ENCODE measurements around the gene MOB4.

DNA sequence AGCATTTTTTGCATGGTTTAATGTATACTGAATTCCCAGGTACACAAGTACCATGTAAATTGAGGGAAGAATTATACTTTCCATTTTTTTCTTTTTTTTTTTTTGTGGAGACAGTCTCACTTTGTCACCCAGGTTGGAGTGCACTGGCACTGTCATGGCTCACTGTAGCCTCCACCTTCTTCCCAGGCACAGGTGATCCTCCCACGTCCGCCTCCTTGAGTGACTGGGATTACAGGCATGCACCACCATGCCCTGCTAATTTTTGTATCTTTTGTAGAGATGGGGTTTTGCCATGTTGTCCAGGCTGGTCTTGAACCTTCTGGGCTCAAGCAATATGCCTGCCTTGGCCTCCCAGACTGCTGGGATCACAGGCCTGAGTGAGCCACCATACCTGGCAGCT lies 11.9 kb upstream of the MOB4 start:
- TF ChIP-seq ZNF8 (CRISPR knock-in tag; IDR thresholded peaks at IDR 0.05) (no peak), ZFP3 (CRISPR knock-in tag; IDR thresholded peaks at IDR 0.05) (no peak), ARNTL (CRISPR knock-in tag; IDR thresholded peaks at IDR 0.05; ENCODE audit: borderline replicate concordance, low read depth) (no peak), ZFP30 (CRISPR knock-in tag; IDR thresholded peaks at IDR 0.05) (no peak), SNAI2 (CRISPR knock-in tag; IDR thresholded peaks at IDR 0.05) (no peak), GLIS3 (CRISPR knock-in tag; IDR thresholded peaks at IDR 0.05) (no peak), ZC3H10 (CRISPR knock-in tag; IDR thresholded peaks at IDR 0.05) (no peak), TCF4 (CRISPR knock-in tag; IDR thresholded peaks at IDR 0.05; ENCODE audit: borderline replicate concordance) (no peak)
- TF ChIP-seq, protein P1, sequence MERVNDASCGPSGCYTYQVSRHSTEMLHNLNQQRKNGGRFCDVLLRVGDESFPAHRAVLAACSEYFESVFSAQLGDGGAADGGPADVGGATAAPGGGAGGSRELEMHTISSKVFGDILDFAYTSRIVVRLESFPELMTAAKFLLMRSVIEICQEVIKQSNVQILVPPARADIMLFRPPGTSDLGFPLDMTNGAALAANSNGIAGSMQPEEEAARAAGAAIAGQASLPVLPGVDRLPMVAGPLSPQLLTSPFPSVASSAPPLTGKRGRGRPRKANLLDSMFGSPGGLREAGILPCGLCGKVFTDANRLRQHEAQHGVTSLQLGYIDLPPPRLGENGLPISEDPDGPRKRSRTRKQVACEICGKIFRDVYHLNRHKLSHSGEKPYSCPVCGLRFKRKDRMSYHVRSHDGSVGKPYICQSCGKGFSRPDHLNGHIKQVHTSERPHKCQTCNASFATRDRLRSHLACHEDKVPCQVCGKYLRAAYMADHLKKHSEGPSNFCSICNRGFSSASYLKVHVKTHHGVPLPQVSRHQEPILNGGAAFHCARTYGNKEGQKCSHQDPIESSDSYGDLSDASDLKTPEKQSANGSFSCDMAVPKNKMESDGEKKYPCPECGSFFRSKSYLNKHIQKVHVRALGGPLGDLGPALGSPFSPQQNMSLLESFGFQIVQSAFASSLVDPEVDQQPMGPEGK (CRISPR knock-in tag; IDR thresholded peaks at IDR 0.05; ENCODE audit: borderline replicate concordance), result no peak
- TF ChIP-seq, protein P2, sequence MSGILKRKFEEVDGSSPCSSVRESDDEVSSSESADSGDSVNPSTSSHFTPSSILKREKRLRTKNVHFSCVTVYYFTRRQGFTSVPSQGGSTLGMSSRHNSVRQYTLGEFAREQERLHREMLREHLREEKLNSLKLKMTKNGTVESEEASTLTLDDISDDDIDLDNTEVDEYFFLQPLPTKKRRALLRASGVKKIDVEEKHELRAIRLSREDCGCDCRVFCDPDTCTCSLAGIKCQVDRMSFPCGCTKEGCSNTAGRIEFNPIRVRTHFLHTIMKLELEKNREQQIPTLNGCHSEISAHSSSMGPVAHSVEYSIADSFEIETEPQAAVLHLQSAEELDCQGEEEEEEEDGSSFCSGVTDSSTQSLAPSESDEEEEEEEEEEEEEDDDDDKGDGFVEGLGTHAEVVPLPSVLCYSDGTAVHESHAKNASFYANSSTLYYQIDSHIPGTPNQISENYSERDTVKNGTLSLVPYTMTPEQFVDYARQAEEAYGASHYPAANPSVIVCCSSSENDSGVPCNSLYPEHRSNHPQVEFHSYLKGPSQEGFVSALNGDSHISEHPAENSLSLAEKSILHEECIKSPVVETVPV (CRISPR knock-in tag; IDR thresholded peaks at IDR 0.05), result no peak
